Cardiac fibroblast (primary cell): ENCODE measurements around the gene SLC66A2.
A peak's percentile ranks its signal among the peaks of the same experiment; 100 is the strongest.
"Not testable (repeated sequence)": the region's sequence is repeated elsewhere in the genome, so short reads cannot be mapped to it uniquely, and the experiment has no call there.

ENCODE experiments used
- DNase-seq, 2 donors: peaks; one replicate each; pipeline versions ENCODE4 v3.0.0 to v3.0.0-alpha.2; 2010; ENCODE audit warnings: low read depth in 2 of 2
- H3K4me3 ChIP-seq, 2 donors: replicated peaks in 1 of 2; 1 replicate in 1 of 2; 2 replicates in 1 of 2; pipeline ENCODE4 v1.5.1; 2011; ENCODE audit warnings: low read depth in 2 of 2, low read length in 2 of 2, mild to moderate bottlenecking in 2 of 2, moderate library complexity in 1 of 2
- TF ChIP-seq, protein P1 (sequence below): IDR thresholded peaks from one replicate; pipeline ENCODE4 v1.5.1; 2011; ENCODE audit warnings: low read depth, mild to moderate bottlenecking, low read length, inconsistent platforms

Gene SLC66A2

DNA sequence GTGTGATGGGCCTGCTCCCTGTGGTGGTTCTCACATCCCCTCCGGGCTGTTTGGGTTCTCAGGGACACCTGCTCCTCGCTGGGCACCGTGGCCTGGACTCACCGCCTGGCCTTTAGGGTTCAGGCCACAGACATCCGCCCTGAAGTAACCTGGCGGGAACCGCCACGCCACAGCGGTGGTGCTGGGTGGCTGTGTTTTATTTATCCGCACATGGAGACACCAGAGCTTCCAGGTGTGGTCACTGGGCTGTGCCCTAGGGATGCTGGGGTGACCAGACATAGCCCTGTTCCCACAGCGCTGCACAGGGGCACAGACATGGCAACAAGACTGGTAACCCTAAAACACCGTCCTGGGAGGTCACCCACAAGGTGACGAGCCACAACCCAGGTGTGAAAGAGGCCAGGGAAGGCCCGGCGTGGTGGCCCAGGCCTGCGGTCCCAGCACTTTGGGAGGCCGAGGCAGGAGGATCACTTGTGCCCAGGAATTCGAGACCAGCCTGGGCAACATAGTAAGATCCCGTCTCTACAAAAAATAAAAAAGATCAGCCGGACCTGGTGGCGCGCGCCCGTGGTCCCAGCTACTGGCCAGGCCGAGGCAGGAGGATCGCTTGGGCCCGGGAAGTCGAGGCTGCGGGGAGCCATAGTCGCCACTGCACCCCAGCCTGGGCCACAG lies 12.3 kb upstream of the SLC66A2 start:
- TF ChIP-seq, protein P1, sequence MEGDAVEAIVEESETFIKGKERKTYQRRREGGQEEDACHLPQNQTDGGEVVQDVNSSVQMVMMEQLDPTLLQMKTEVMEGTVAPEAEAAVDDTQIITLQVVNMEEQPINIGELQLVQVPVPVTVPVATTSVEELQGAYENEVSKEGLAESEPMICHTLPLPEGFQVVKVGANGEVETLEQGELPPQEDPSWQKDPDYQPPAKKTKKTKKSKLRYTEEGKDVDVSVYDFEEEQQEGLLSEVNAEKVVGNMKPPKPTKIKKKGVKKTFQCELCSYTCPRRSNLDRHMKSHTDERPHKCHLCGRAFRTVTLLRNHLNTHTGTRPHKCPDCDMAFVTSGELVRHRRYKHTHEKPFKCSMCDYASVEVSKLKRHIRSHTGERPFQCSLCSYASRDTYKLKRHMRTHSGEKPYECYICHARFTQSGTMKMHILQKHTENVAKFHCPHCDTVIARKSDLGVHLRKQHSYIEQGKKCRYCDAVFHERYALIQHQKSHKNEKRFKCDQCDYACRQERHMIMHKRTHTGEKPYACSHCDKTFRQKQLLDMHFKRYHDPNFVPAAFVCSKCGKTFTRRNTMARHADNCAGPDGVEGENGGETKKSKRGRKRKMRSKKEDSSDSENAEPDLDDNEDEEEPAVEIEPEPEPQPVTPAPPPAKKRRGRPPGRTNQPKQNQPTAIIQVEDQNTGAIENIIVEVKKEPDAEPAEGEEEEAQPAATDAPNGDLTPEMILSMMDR = no peak
- H3K4me3 ChIP-seq = peak overlapping the region; percentile 32 to 61
- no peak for DNase-seq

DNA sequence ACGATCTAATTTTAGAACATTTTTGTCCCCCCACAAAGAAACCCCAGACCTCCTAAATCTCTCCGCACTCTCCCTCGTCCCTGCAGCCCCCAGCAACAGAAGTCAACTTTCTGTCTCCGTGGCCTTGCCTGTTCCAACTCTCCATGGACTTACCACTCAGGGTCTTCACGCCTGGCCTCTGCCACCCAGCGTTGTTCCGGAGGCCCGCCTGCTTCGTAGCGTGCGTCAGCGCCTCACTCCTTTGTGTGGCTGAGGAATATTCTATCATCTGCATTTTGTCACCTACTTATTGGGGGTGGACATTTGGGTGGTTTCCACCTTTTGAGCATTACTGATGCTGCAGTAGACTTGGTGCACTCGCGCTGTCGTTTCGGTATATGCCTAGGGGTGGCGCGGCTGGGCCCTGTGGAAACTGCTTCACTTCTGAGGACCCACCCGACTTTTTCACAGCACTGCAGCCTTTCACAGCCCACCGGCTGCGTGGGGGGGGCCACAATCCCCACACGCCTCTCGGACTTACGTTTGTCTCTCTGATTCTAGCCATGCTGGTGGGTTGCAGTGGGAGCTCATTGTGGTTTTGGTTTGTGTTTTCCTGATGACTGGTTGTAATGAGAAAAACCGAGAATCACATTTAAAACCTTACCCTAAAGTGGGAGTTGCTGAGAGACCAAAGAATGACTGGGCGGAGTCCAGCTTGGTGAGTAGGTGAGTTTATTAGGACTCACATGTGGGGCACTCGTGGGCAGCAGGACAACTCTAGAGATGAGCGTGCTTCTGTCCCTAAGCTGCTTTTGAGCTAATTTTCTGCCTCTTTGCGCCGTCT lies 11.6 kb upstream of the SLC66A2 start:
- TF ChIP-seq, protein P1 = no peak
- H3K4me3 ChIP-seq = no peak overlapping the region
- DNase-seq = no peak

DNA sequence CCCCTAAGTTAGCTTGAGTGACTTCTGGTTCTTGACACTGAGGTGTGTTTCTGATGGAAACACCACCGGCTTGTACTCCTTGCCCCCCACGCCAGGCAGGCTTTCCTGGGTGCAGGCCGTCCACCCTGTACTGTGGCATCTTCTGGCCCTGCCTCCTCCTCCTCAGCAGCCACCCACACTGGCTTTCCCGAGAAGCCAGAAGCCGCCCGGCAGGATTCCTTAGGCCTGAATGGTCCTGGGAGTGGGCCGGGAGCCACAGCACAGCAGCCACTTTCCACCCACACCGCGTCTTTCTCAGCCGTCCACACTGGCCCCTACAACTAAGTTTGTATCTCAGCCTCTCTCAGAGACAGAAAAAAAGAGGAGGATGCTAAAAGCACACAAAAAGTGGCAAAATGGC lies 10.9 kb upstream of the SLC66A2 start:
- no peak overlapping the region for H3K4me3 ChIP-seq
- TF ChIP-seq, protein P1 = no peak
- peak in 1 of 2 donors; percentile 11 for DNase-seq

DNA sequence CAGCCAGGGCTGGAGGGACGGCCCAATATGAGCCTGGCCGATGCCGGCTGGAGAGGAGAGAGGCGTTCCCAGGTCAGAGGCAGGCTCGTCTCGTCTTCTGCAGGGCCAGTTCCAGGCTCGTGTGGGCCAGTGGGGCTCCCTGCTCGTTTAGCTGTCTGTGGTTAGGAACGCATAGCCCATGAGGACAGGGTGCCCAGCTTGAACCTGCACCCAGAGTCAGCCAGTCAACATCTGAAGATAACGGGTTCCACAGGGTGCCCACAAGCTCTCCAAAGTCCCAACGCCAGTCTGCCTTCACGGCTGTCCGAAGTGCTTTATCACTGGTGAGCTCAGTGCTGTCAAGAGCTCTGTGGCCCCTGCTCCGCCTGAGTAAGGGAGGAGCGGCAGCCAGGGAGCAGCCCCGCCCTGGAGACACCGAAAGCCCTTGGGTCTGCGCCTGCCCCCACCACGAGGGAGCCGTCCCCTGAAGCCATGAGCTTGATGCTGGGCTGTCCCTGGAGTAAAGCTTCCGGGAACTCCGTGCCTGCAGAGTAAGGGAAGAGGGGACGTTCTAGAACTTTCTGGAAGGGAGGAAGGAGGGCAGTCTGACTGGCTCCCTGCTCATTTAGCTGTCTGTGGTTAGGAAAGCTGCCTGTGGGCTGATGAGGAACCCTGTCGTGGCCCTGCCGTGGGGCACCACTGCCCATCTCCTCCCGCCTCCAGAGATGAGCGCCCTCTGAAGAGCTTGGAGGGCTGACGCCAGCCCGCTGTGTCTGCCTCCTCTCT lies 10.3 kb upstream of the SLC66A2 start:
- DNase-seq = peak in 1 of 2 donors; percentile 8
- TF ChIP-seq, protein P1 = no peak
- no peak overlapping the region for H3K4me3 ChIP-seq

DNA sequence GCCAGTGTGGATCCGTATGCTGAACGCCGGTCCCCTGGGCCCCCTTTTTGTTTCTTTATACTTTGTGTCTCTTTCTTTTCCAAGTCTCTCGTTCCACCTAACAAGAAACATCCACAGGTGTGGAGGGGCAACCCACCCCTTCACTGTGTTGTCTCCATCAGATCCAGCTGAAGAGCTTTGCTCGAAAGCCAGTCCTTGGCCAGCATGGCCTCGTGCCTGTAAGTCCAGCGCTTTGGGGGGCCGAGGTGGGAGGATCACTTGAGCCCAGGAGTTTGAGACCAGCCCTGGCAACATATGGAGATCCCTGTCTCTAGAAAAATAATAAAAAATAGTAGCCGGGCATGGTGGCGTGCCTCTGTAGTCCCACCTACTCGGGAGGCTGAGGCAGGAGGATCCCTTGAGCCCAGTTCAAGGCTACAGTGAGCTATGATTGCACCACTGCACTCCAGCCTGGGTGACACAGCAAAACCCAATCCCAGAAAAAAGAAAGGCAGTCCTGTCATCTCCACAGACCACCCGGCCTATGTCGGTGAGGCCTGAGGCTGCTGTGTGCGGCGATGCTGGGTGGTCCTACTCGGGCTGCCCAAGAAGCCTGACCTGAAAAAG lies 9.6 kb upstream of the SLC66A2 start:
- TF ChIP-seq, protein P1 = no peak
- DNase-seq = no peak
- H3K4me3 ChIP-seq = no peak overlapping the region

DNA sequence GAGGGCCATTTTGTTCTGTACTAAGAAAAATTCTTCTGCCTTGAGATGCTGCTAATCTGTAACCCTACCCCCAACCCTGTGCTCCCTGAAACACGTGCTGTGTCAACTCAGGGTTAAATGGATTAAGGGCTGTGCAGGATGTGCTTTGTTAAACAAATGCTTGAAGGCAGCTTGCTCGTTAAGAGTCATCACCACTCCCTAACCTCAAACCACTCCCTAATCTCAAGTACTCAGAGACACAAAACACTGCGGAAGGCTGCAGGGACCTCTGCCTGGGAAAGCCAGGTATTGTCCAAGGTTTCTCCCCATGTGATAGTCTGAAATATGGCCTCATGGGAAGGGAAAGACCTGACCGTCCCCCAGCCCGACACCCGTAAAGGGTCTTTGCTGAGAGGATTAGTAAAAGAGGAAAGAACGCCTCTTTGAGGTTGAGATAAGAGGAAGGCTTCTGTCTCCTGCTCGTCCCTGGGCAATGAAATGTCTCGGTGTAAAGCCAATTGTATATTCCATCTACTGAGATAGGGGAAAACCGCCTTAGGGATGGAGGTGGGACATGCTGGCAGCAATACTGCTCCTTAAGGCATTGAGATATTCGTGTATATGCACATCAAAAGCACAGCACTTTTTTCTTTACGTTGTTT lies 8.8 kb upstream of the SLC66A2 start:
- DNase-seq = peak; percentile 33 to 52
- H3K4me3 ChIP-seq = not testable (repeated sequence)
